ENCODE results near the gene AKNAD1.

- no peak for TF ChIP-seq TAF1 (IDR thresholded peaks at IDR 0.05; ENCODE audit: borderline replicate concordance, low read depth, low read length)
- no peak for TF ChIP-seq POLR2A (IDR thresholded peaks at IDR 0.05; ENCODE audit: low read depth, low read length)
Measured at GRCh38 chr1:108791790-108792189, 65.1 kb downstream of the AKNAD1 start.

All from GM12892 (cell line).